Measurements from ENCODE around the gene GHITM.

DNA sequence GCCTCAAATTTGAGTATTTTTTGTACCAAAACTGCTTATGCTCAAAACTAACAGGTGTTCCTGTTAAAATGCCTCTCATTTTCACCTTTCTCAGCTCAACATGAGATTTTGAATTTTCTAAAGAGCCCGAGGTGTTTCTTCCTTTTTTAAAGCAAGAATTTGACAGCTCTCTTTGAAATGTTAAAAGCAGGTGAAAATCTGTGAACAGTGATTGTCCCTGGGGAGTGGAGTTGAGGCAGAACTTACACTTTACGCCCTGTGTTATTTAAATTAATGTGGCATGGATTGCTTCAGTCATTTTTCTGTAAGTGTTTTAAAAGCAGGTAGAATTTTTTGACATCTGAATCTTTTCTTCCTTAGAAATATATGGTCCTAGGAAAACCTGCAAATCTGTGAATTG is 25.1 kb downstream of the GHITM start:
- TF ChIP-seq, protein P1, sequence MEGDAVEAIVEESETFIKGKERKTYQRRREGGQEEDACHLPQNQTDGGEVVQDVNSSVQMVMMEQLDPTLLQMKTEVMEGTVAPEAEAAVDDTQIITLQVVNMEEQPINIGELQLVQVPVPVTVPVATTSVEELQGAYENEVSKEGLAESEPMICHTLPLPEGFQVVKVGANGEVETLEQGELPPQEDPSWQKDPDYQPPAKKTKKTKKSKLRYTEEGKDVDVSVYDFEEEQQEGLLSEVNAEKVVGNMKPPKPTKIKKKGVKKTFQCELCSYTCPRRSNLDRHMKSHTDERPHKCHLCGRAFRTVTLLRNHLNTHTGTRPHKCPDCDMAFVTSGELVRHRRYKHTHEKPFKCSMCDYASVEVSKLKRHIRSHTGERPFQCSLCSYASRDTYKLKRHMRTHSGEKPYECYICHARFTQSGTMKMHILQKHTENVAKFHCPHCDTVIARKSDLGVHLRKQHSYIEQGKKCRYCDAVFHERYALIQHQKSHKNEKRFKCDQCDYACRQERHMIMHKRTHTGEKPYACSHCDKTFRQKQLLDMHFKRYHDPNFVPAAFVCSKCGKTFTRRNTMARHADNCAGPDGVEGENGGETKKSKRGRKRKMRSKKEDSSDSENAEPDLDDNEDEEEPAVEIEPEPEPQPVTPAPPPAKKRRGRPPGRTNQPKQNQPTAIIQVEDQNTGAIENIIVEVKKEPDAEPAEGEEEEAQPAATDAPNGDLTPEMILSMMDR (IDR thresholded peaks at IDR 0.05) = no peak
- TF ChIP-seq EZH2 (IDR thresholded peaks at IDR 0.05; ENCODE audit: borderline replicate concordance, insufficient read depth, low read depth, low read length, poor library complexity, severe bottlenecking) = no peak
